Hematopoietic multipotent progenitor cell (in vitro differentiated cells): ENCODE data around the gene ZDHHC11. TPM values are rescaled to one million over a fixed set of nuclear protein-coding genes. Genes with fewer than 3 reads are reported as not detected.

Source experiments
- DNase-seq, 3 donors: peaks; one replicate each; pipeline ENCODE4 v3.0.0-alpha.2; 2011 to 2015; ENCODE audit warnings: low read depth in 2 of 3, low spot score in 2 of 3
- total RNA-seq: library from RNA; depleted of rRNA; stranded (reverse); fragments of >200 nt; gene quantifications from one replicate; pipeline ENCODE4 v1.2.3, GENCODE V29; 2012

Gene ZDHHC11
- 5.9 TPM for total RNA-seq

- no peak for DNase-seq
Measured at GRCh38 chr5:850511-851006, at the start of gene ZDHHC11. ZDHHC11 (minus strand) TSS chr5:850986; CDS start chr5:850602, 384 bp downstream.

- no peak for DNase-seq
Measured at GRCh38 chr5:893711-894110, 42.9 kb upstream of the ZDHHC11 start.

- no peak for DNase-seq
Measured at GRCh38 chr5:893137-893506, 42.3 kb upstream of the ZDHHC11 start.

- DNase-seq, result peak; percentile 69 to 84 (median 80)
Measured at GRCh38 chr5:892394-893136, 41.8 kb upstream of the ZDHHC11 start, which contains the start of the genes BRD9 and TRIP13. BRD9 (minus strand) TSS chr5:892801; CDS start chr5:892657, 144 bp downstream. TRIP13 (plus strand) TSS chr5:892884; CDS start chr5:892999, 115 bp downstream.

- no peak for DNase-seq
Measured at GRCh38 chr5:891837-892393, 41.1 kb upstream of the ZDHHC11 start.

- no peak for DNase-seq
Measured at GRCh38 chr5:891117-891836, 40.5 kb upstream of the ZDHHC11 start.

GRCh38 chr5:889075-889710 lies 38.4 kb upstream of the ZDHHC11 start:
- DNase-seq, result no peak

GRCh38 chr5:888638-889035 lies 37.9 kb upstream of the ZDHHC11 start:
- DNase-seq, result no peak

- DNase-seq, result no peak
Measured at GRCh38 chr5:887947-888637, 37.3 kb upstream of the ZDHHC11 start.

- no peak for DNase-seq
Measured at GRCh38 chr5:886716-887325, 36.0 kb upstream of the ZDHHC11 start.

- DNase-seq, result no peak
Measured at GRCh38 chr5:886036-886435, 35.2 kb upstream of the ZDHHC11 start.

GRCh38 chr5:885529-885928 lies 34.7 kb upstream of the ZDHHC11 start:
- DNase-seq, result no peak

GRCh38 chr5:885127-885442 lies 34.3 kb upstream of the ZDHHC11 start:
- DNase-seq, result no peak

GRCh38 chr5:884345-885126 lies 33.8 kb upstream of the ZDHHC11 start:
- DNase-seq, result no peak

GRCh38 chr5:883475-884181 lies 32.8 kb upstream of the ZDHHC11 start:
- no peak for DNase-seq

- DNase-seq, result no peak
Measured at GRCh38 chr5:882253-883183, 31.7 kb upstream of the ZDHHC11 start.

- no peak for DNase-seq
Measured at GRCh38 chr5:881551-881935, 30.8 kb upstream of the ZDHHC11 start.
